ENCODE measurements around the gene MYOM1. TPM values are rescaled to one million over a fixed set of nuclear protein-coding genes. Genes with fewer than 3 reads are reported as not detected.

Gene MYOM1
- total RNA-seq, 1 donor from 2014 or later, result 1.4 TPM

- Mint-ChIP-seq H3K4me3 (no peak overlapping the region), H3K9me3 (no peaks in the 10 kb centered on the region)
- intact Hi-C loops (cut with micrococcal nuclease), result no loop called here
Observed at GRCh38 chr18:3159830-3160229, 59.9 kb downstream of the MYOM1 start.

GRCh38 chr18:3157606-3158005 is 62.2 kb downstream of the MYOM1 start:
- Mint-ChIP-seq H3K9me3 (no peaks in the 10 kb centered on the region), H3K4me1 (ENCODE audit: low read depth) (no peaks in the 10 kb centered on the region), H3K27ac (no peak overlapping the region), H3K27me3 (ENCODE audit: insufficient read depth) (no peaks in the 10 kb centered on the region), H3K36me3 (ENCODE audit: low read depth) (no peaks in the 10 kb centered on the region), H3K4me3 (no peak overlapping the region)
- intact Hi-C loops (cut with micrococcal nuclease), result no loop called here
- DNase-seq (ENCODE audit: low spot score), result no peak

More at GRCh38 chr18:3159830-3160229, 59.9 kb downstream of the MYOM1 start:
- Mint-ChIP-seq H3K27me3 (ENCODE audit: insufficient read depth) (no peaks in the 10 kb centered on the region), H3K27ac (no peak overlapping the region), H3K4me1 (ENCODE audit: low read depth) (no peaks in the 10 kb centered on the region), H3K36me3 (ENCODE audit: low read depth) (no peaks in the 10 kb centered on the region)
- DNase-seq (ENCODE audit: low spot score), result no peak

GRCh38 chr18:3157086-3157485 is 62.7 kb downstream of the MYOM1 start:
- intact Hi-C loops (cut with micrococcal nuclease), result no loop called here
- Mint-ChIP-seq H3K27me3 (ENCODE audit: insufficient read depth) (no peaks in the 10 kb centered on the region), H3K4me1 (ENCODE audit: low read depth) (peaks cover under 1% of the 10 kb centered on the region), H3K9me3 (no peaks in the 10 kb centered on the region), H3K36me3 (ENCODE audit: low read depth) (no peaks in the 10 kb centered on the region), H3K4me3 (no peak overlapping the region), H3K27ac (no peak overlapping the region)
- no peak for DNase-seq (ENCODE audit: low spot score)

GRCh38 chr18:3156325-3156640 is 63.5 kb downstream of the MYOM1 start:
- no peak for DNase-seq (ENCODE audit: low spot score)
- Mint-ChIP-seq H3K36me3 (ENCODE audit: low read depth) (no peaks in the 10 kb centered on the region), H3K4me3 (no peak overlapping the region), H3K27ac (no peak overlapping the region), H3K27me3 (ENCODE audit: insufficient read depth) (peaks cover 3% of the 10 kb centered on the region), H3K9me3 (no peaks in the 10 kb centered on the region), H3K4me1 (ENCODE audit: low read depth) (peaks cover 7% of the 10 kb centered on the region)
- intact Hi-C loops (cut with micrococcal nuclease), result no loop called here

GRCh38 chr18:3154214-3154613 is 65.6 kb downstream of the MYOM1 start:
- intact Hi-C loops (cut with micrococcal nuclease), result no loop called here

GRCh38 chr18:3153107-3153704 is 66.6 kb downstream of the MYOM1 start:
- H3K36me3 Mint-ChIP-seq (ENCODE audit: low read depth), result no peaks in the 10 kb centered on the region
- peaks cover 7% of the 10 kb centered on the region for H3K27me3 Mint-ChIP-seq (ENCODE audit: insufficient read depth)
- intact Hi-C loops (cut with micrococcal nuclease), result no loop called here
- H3K4me1 Mint-ChIP-seq (ENCODE audit: low read depth), result peaks cover 7% of the 10 kb centered on the region
- no peak for DNase-seq (ENCODE audit: low spot score)
- H3K4me3 Mint-ChIP-seq, result no peak overlapping the region
- no peak overlapping the region for H3K27ac Mint-ChIP-seq
- no peaks in the 10 kb centered on the region for H3K9me3 Mint-ChIP-seq

More at GRCh38 chr18:3154214-3154613, 65.6 kb downstream of the MYOM1 start:
- no peak overlapping the region for H3K4me3 Mint-ChIP-seq
- H3K27me3 Mint-ChIP-seq (ENCODE audit: insufficient read depth), result peaks cover 3% of the 10 kb centered on the region
- H3K27ac Mint-ChIP-seq, result no peak overlapping the region
- no peak for DNase-seq (ENCODE audit: low spot score)
- peaks cover 7% of the 10 kb centered on the region for H3K4me1 Mint-ChIP-seq (ENCODE audit: low read depth)
- no peaks in the 10 kb centered on the region for H3K9me3 Mint-ChIP-seq
- no peaks in the 10 kb centered on the region for H3K36me3 Mint-ChIP-seq (ENCODE audit: low read depth)

GRCh38 chr18:3152294-3152693 is 67.5 kb downstream of the MYOM1 start:
- intact Hi-C loops (cut with micrococcal nuclease), result no loop called here

GRCh38 chr18:3151399-3152264 is 68.1 kb downstream of the MYOM1 start:
- peaks cover 7% of the 10 kb centered on the region for H3K27me3 Mint-ChIP-seq (ENCODE audit: insufficient read depth)
- no peak overlapping the region for H3K27ac Mint-ChIP-seq
- H3K36me3 Mint-ChIP-seq (ENCODE audit: low read depth), result no peaks in the 10 kb centered on the region
- H3K4me3 Mint-ChIP-seq, result no peak overlapping the region
- DNase-seq (ENCODE audit: low spot score), result no peak
- H3K4me1 Mint-ChIP-seq (ENCODE audit: low read depth), result peaks cover 7% of the 10 kb centered on the region
- H3K9me3 Mint-ChIP-seq, result no peaks in the 10 kb centered on the region
- intact Hi-C loops (cut with micrococcal nuclease), result loop anchor here (1.0 kb wide), 3 partner anchors 95 to 219 kb away; no protein-coding TSS in a partner anchor

More at GRCh38 chr18:3152294-3152693, 67.5 kb downstream of the MYOM1 start:
- Mint-ChIP-seq H3K27ac (no peak overlapping the region), H3K9me3 (no peaks in the 10 kb centered on the region), H3K4me1 (ENCODE audit: low read depth) (peaks cover 7% of the 10 kb centered on the region), H3K4me3 (no peak overlapping the region), H3K36me3 (ENCODE audit: low read depth) (no peaks in the 10 kb centered on the region), H3K27me3 (ENCODE audit: insufficient read depth) (peaks cover 7% of the 10 kb centered on the region)
- DNase-seq (ENCODE audit: low spot score), result no peak

- H3K36me3 Mint-ChIP-seq (ENCODE audit: low read depth), result no peaks in the 10 kb centered on the region
- H3K27ac Mint-ChIP-seq, result no peak overlapping the region
- H3K9me3 Mint-ChIP-seq, result no peaks in the 10 kb centered on the region
- no peak for DNase-seq (ENCODE audit: low spot score)
- H3K4me3 Mint-ChIP-seq, result no peak overlapping the region
- peaks cover 10% of the 10 kb centered on the region for H3K27me3 Mint-ChIP-seq (ENCODE audit: insufficient read depth)
- H3K4me1 Mint-ChIP-seq (ENCODE audit: low read depth), result peaks cover 7% of the 10 kb centered on the region
- intact Hi-C loops (cut with micrococcal nuclease), result loop anchor here (1.0 kb wide), 3 partner anchors 96 to 218 kb away; no protein-coding TSS in a partner anchor
Observed at GRCh38 chr18:3150688-3151087, 69.1 kb downstream of the MYOM1 start.

GRCh38 chr18:3150274-3150673 is 69.5 kb downstream of the MYOM1 start:
- no peaks in the 10 kb centered on the region for H3K36me3 Mint-ChIP-seq (ENCODE audit: low read depth)
- H3K27me3 Mint-ChIP-seq (ENCODE audit: insufficient read depth), result peaks cover 13% of the 10 kb centered on the region
- peaks cover 7% of the 10 kb centered on the region for H3K4me1 Mint-ChIP-seq (ENCODE audit: low read depth)
- no peak overlapping the region for H3K27ac Mint-ChIP-seq
- DNase-seq (ENCODE audit: low spot score), result no peak
- intact Hi-C loops (cut with micrococcal nuclease), result no loop called here
- H3K9me3 Mint-ChIP-seq, result no peaks in the 10 kb centered on the region
- no peak overlapping the region for H3K4me3 Mint-ChIP-seq

- H3K27ac Mint-ChIP-seq, result no peak overlapping the region
- H3K4me1 Mint-ChIP-seq (ENCODE audit: low read depth), result peaks cover 7% of the 10 kb centered on the region
- H3K36me3 Mint-ChIP-seq (ENCODE audit: low read depth), result no peaks in the 10 kb centered on the region
- no peaks in the 10 kb centered on the region for H3K9me3 Mint-ChIP-seq
- H3K4me3 Mint-ChIP-seq, result no peak overlapping the region
- DNase-seq (ENCODE audit: low spot score), result no peak
- H3K27me3 Mint-ChIP-seq (ENCODE audit: insufficient read depth), result peaks cover 13% of the 10 kb centered on the region
- intact Hi-C loops (cut with micrococcal nuclease), result loop anchor here (2.0 kb wide), 1 partner anchor 20 kb away; no protein-coding TSS in a partner anchor
Observed at GRCh38 chr18:3148930-3149535, 70.7 kb downstream of the MYOM1 start.

- peaks cover 15% of the 10 kb centered on the region for H3K27me3 Mint-ChIP-seq (ENCODE audit: insufficient read depth)
- H3K9me3 Mint-ChIP-seq, result peaks cover 2% of the 10 kb centered on the region
- H3K36me3 Mint-ChIP-seq (ENCODE audit: low read depth), result no peaks in the 10 kb centered on the region
- no peak overlapping the region for H3K4me3 Mint-ChIP-seq
- intact Hi-C loops (cut with micrococcal nuclease), result loop anchor here (2.0 kb wide), 1 partner anchor 19 kb away; no protein-coding TSS in a partner anchor
- no peak for DNase-seq (ENCODE audit: low spot score)
- H3K4me1 Mint-ChIP-seq (ENCODE audit: low read depth), result peaks cover 7% of the 10 kb centered on the region
- no peak overlapping the region for H3K27ac Mint-ChIP-seq
Observed at GRCh38 chr18:3147935-3148554, 71.7 kb downstream of the MYOM1 start.

Data from activated T-helper 1 cell treated with anti-CD3 and anti-CD28 coated beads, Interleukin-12 subunit alpha, Interleukin-12 subunit beta, Interleukin-2, Interleukin-4 antibody, amounts not matched to agents 30 ng/mL and 10 ng/mL and 1 ng/mL, durations not matched to agents 14 hours and 24 hours and 36 hours (primary cell).